ENCODE data around the gene SNX4. TPM values are rescaled to one million over a fixed set of nuclear protein-coding genes. Genes with fewer than 3 reads are reported as not detected.

SNX4 gene
- total RNA-seq, 4 donors from 2014 or later, result 66.5 to 112 (median 82.1) TPM

- WGBS, 2 donors (ENCODE audit: low coverage in 1 of 2), result 61 to 80% methylated on average over 1 of the region's 1 CpG
- Histone ChIP-seq H3K4me1 (no peaks in the 10 kb centered on the region), H3K27me3 (no peaks in the 10 kb centered on the region), H3K27ac (no peak overlapping the region), H3K4me3 (no peak overlapping the region), H3K9me3 (no peaks in the 10 kb centered on the region), H3K36me3 (peaks cover 0 to 60% (median 17%) of the 10 kb centered on the region in 4 donors)
- TF ChIP-seq POLR2A (IDR thresholded peaks at IDR 0.05), result no peak
- TF ChIP-seq CTCF (IDR thresholded peaks at IDR 0.05), result no peak
- no peak for TF ChIP-seq EP300 (IDR thresholded peaks at IDR 0.05; ENCODE audit: low read depth)
- no peak for TF ChIP-seq POLR2AphosphoS5 (IDR thresholded peaks at IDR 0.05)
- intact Hi-C loops (cut with DNase I; ENCODE audit: low total_unique reads), result no loop called here
- DNase-seq, result no peak
- in situ Hi-C loops (cut with MboI; ENCODE audit: low pct_ligation_motif_present in 1 of 4, low pct_unique_long_range_greater_than_20kb in 1 of 4, low sequenced_read_pairs in 3 of 4), result no loop called here
These were observed 49.3 kb downstream of the SNX4 start for GRCh38 chr3:125470671-125471070.

- intact Hi-C loops (cut with DNase I; ENCODE audit: low total_unique reads), result no loop called here
- DNase-seq, result peak; percentile 18
- Histone ChIP-seq H3K4me3 (no peak overlapping the region), H3K36me3 (peaks cover 0 to 39% (median 13%) of the 10 kb centered on the region in 4 donors), H3K4me1 (peaks cover 0 to 8% (median 6%) of the 10 kb centered on the region in 4 donors), H3K27me3 (no peaks in the 10 kb centered on the region), H3K27ac (peak overlapping the region in 3 of 4 donors; percentile 22 to 41 (median 34)), H3K9me3 (no peaks in the 10 kb centered on the region)
- no peak for TF ChIP-seq POLR2A (IDR thresholded peaks at IDR 0.05)
- no peak for TF ChIP-seq POLR2AphosphoS5 (IDR thresholded peaks at IDR 0.05)
- TF ChIP-seq EP300 (IDR thresholded peaks at IDR 0.05; ENCODE audit: low read depth), result no peak
- no peak for TF ChIP-seq CTCF (IDR thresholded peaks at IDR 0.05)
- 40 to 63% methylated on average over 5 of the region's 5 CpGs for WGBS, 2 donors (ENCODE audit: low coverage in 1 of 2)
- in situ Hi-C loops (cut with MboI; ENCODE audit: low pct_ligation_motif_present in 1 of 4, low pct_unique_long_range_greater_than_20kb in 1 of 4, low sequenced_read_pairs in 3 of 4), result no loop called here
These were observed 57.2 kb downstream of the SNX4 start for GRCh38 chr3:125462722-125463299.

GRCh38 chr3:125461896-125462295 lies 58.1 kb downstream of the SNX4 start:
- Histone ChIP-seq H3K27ac (no peak overlapping the region), H3K4me1 (peaks cover 0 to 8% (median 6%) of the 10 kb centered on the region in 4 donors), H3K9me3 (no peaks in the 10 kb centered on the region), H3K27me3 (no peaks in the 10 kb centered on the region), H3K4me3 (no peak overlapping the region), H3K36me3 (peaks cover 0 to 37% (median 11%) of the 10 kb centered on the region in 4 donors)
- TF ChIP-seq POLR2A (IDR thresholded peaks at IDR 0.05) (no peak), CTCF (IDR thresholded peaks at IDR 0.05) (no peak), EP300 (IDR thresholded peaks at IDR 0.05; ENCODE audit: low read depth) (no peak), POLR2AphosphoS5 (IDR thresholded peaks at IDR 0.05) (no peak)
- intact Hi-C loops (cut with DNase I; ENCODE audit: low total_unique reads), result no loop called here
- in situ Hi-C loops (cut with MboI; ENCODE audit: low pct_ligation_motif_present in 1 of 4, low pct_unique_long_range_greater_than_20kb in 1 of 4, low sequenced_read_pairs in 3 of 4), result no loop called here
- no peak for DNase-seq
- WGBS, 2 donors (ENCODE audit: low coverage in 1 of 2), result 94 to 98% methylated on average over 6 of the region's 6 CpGs

GRCh38 chr3:125460233-125460632 lies 59.8 kb downstream of the SNX4 start:
- Histone ChIP-seq H3K4me1 (peaks cover 0 to 8% (median 6%) of the 10 kb centered on the region in 4 donors), H3K27ac (no peak overlapping the region), H3K27me3 (no peaks in the 10 kb centered on the region), H3K36me3 (peaks cover 0 to 40% (median 13%) of the 10 kb centered on the region in 4 donors), H3K9me3 (no peaks in the 10 kb centered on the region), H3K4me3 (no peak overlapping the region)
- TF ChIP-seq POLR2A (IDR thresholded peaks at IDR 0.05), result no peak
- no peak for TF ChIP-seq EP300 (IDR thresholded peaks at IDR 0.05; ENCODE audit: low read depth)
- no peak for TF ChIP-seq POLR2AphosphoS5 (IDR thresholded peaks at IDR 0.05)
- no peak for TF ChIP-seq CTCF (IDR thresholded peaks at IDR 0.05)
- in situ Hi-C loops (cut with MboI; ENCODE audit: low pct_ligation_motif_present in 1 of 4, low pct_unique_long_range_greater_than_20kb in 1 of 4, low sequenced_read_pairs in 3 of 4), result no loop called here
- intact Hi-C loops (cut with DNase I; ENCODE audit: low total_unique reads), result no loop called here
- WGBS, 2 donors (ENCODE audit: low coverage in 1 of 2), result 76 to 84% methylated on average over 3 of the region's 3 CpGs
- no peak for DNase-seq
